Measurements from ENCODE around the gene SEC62. TPM values are rescaled to one million over a fixed set of nuclear protein-coding genes. Genes with fewer than 3 reads are reported as not detected.

The SEC62 gene
- total and polyA plus RNA-seq, 2 of the 4 experiments (the other 2 are of a cell fraction), result 33.2 to 36.6 TPM

GRCh38 chr3:170024581-170024980 is 58.0 kb downstream of the SEC62 start:
- CTCF ChIA-PET, result no interaction called here

More at GRCh38 chr3:170024581-170024980, 58.0 kb downstream of the SEC62 start:
- no CpG with 5 or more reads among the region's 4 CpGs for WGBS, 2 experiments (ENCODE audit: extremely low coverage in 2 of 2, insufficient read length in 1 of 2)
- dilution Hi-C loops (cut with HindIII; ENCODE audit: low sequenced_read_pairs, unreplicated experiment), result no loop called here
- no peak overlapping the region for H2AK9ac ChIP-seq (replicated peaks; ENCODE audit: low read depth, low read length, poor library complexity)
- no peaks in the 10 kb centered on the region; the same call in 1 of the 2 replicates for H3K27me3 ChIP-seq (ENCODE audit: control insufficient read depth, insufficient read depth, low read length)
- no peak overlapping the region for H3K9ac ChIP-seq (ENCODE audit: low read depth, low read length)
- DNase-seq (no peak), ATAC-seq (ENCODE audit: low read depth) (no peak)
- H4K20me1 ChIP-seq (ENCODE audit: insufficient read depth, low read length), result no peaks in the 10 kb centered on the region
- BruUV-seq (replicated peaks), result no TSS peak
- no peak overlapping the region for H2BK120ac ChIP-seq (ENCODE audit: low read depth, low read length)
- POLR2A ChIA-PET (ENCODE audit: unreplicated experiment), result no interaction called here
- H2BK5ac ChIP-seq (ENCODE audit: low read depth, low read length, poor library complexity, severe bottlenecking), result no peak overlapping the region
- H3K56ac ChIP-seq (ENCODE audit: extremely low read depth, insufficient read depth, low read length), result no peak overlapping the region
- no peaks in the 10 kb centered on the region for H3K9me1 ChIP-seq (ENCODE audit: insufficient read depth, low read length)
- H2BK15ac ChIP-seq (ENCODE audit: low read depth, low read length), result no peak overlapping the region
- no peaks in the 10 kb centered on the region for H3K36me3 ChIP-seq (ENCODE audit: control insufficient read depth, insufficient read depth, low read length)
- no peak overlapping the region for H3K27ac ChIP-seq (ENCODE audit: insufficient read depth, low read length)
- no peak overlapping the region for H3K14ac ChIP-seq (replicated peaks; ENCODE audit: low read depth, low read length)
- no peak overlapping the region for H2AFZ ChIP-seq (replicated peaks; ENCODE audit: low read length, poor library complexity)
- H3K4me3 ChIP-seq (ENCODE audit: insufficient read depth, low read depth, low read length), result no peak overlapping the region
- H4K91ac ChIP-seq (ENCODE audit: insufficient read depth, low read depth, low read length), result no peak overlapping the region
- H3K4me2 ChIP-seq (ENCODE audit: low read depth, low read length), result no peak overlapping the region
- no peak overlapping the region for H4K5ac ChIP-seq (ENCODE audit: low read depth, low read length)
- no peak overlapping the region for H3K4ac ChIP-seq (ENCODE audit: low read depth, low read length)
- no peak overlapping the region for H3K18ac ChIP-seq (ENCODE audit: low read depth, low read length)
- H4K8ac ChIP-seq (ENCODE audit: low read depth in 2 of 2, low read length in 2 of 2), result no peak overlapping the region
- no peak overlapping the region for H2AK5ac ChIP-seq (ENCODE audit: low read depth, low read length)
- no peaks in the 10 kb centered on the region for H3K4me1 ChIP-seq (ENCODE audit: control insufficient read depth, insufficient read depth, low read length)
- intact Hi-C loops (cut with micrococcal nuclease), result no loop called here
- no peak overlapping the region for H3K23ac ChIP-seq (ENCODE audit: low read depth, low read length)
- in situ Hi-C loops (cut with MboI; ENCODE audit: low sequenced_read_pairs), result no loop called here
- no peak for TF ChIP-seq BHLHE40 (IDR thresholded peaks at IDR 0.05; ENCODE audit: low read depth, low read length)
- TF ChIP-seq USF2 (IDR thresholded peaks at IDR 0.05; ENCODE audit: low read depth, low read length), result no peak
- TF ChIP-seq FOS (IDR thresholded peaks at IDR 0.05; ENCODE audit: low read depth, low read length), result no peak
- TF ChIP-seq, protein P1, sequence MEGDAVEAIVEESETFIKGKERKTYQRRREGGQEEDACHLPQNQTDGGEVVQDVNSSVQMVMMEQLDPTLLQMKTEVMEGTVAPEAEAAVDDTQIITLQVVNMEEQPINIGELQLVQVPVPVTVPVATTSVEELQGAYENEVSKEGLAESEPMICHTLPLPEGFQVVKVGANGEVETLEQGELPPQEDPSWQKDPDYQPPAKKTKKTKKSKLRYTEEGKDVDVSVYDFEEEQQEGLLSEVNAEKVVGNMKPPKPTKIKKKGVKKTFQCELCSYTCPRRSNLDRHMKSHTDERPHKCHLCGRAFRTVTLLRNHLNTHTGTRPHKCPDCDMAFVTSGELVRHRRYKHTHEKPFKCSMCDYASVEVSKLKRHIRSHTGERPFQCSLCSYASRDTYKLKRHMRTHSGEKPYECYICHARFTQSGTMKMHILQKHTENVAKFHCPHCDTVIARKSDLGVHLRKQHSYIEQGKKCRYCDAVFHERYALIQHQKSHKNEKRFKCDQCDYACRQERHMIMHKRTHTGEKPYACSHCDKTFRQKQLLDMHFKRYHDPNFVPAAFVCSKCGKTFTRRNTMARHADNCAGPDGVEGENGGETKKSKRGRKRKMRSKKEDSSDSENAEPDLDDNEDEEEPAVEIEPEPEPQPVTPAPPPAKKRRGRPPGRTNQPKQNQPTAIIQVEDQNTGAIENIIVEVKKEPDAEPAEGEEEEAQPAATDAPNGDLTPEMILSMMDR (conservative IDR thresholded peaks at IDR 0.05; ENCODE audit: low read depth, low read length), result no peak
- no peak for TF ChIP-seq CHD1 (IDR thresholded peaks at IDR 0.05; ENCODE audit: low read depth, low read length)
- TF ChIP-seq NFE2L2 (IDR thresholded peaks at IDR 0.05; ENCODE audit: low read depth, low read length), result no peak
- no peak overlapping the region for H2BK20ac ChIP-seq (ENCODE audit: low read depth, low read length)
- no peaks in the 10 kb centered on the region for H3K9me3 ChIP-seq (ENCODE audit: control insufficient read depth, insufficient read depth, low read length)
- H3K79me1 ChIP-seq (ENCODE audit: low read depth in 1 of 2, low read length in 2 of 2), result no peaks in the 10 kb centered on the region
